K562 (cell line): ENCODE results near the gene AKAP14. TPM values are rescaled to one million over a fixed set of nuclear protein-coding genes. Genes with fewer than 3 reads are reported as not detected.

ENCODE experiments used
- BRCA1 ChIP-seq, 2 experiments: fragments of 450-650 bp in 1 of 2; sonication (generic) in 1 of 2; formaldehyde crosslinking in 1 of 2; IDR thresholded peaks; 2 replicates each; pipeline versions ENCODE4 v1.5.0 to v1.6.1; 2017 to 2020; ENCODE audit warnings: mild to moderate bottlenecking in 1 of 2, missing genetic modification reagents in 1 of 2
- CTBP1 ChIP-seq: fragments of 450-650 bp; IDR thresholded peaks from 2 replicates; pipeline ENCODE4 v1.6.1; 2016; ENCODE audit warnings: borderline replicate concordance
- EP300 ChIP-seq: IDR thresholded peaks from 2 replicates; pipeline ENCODE4 v1.6.1; 2012; ENCODE audit warnings: low read length, improper control_type of control experiment
- FUS ChIP-seq: fragments of 200-400 bp; formaldehyde crosslinking; optimal IDR thresholded peaks from 2 replicates; pipeline ENCODE3; 2017; ENCODE audit warnings: low read depth, low read length
- GABPB1 ChIP-seq: sonication (generic); formaldehyde crosslinking; IDR thresholded peaks from 2 replicates; pipeline ENCODE4 v1.8.0; 2022; ENCODE audit warnings: mild to moderate bottlenecking, missing genetic modification reagents
- GATA2 ChIP-seq: sonication (generic); formaldehyde crosslinking; IDR thresholded peaks from 2 replicates; pipeline ENCODE4 v1.4.0; 2020; ENCODE audit warnings: mild to moderate bottlenecking, missing genetic modification reagents
- HCFC1 ChIP-seq: IDR thresholded peaks from 2 replicates; pipeline ENCODE4 v1.6.1; 2012; ENCODE audit warnings: low read depth, low read length, improper control_type of control experiment
- MTA3 ChIP-seq: fragments of 450-650 bp; formaldehyde crosslinking; IDR thresholded peaks from 2 replicates; pipeline ENCODE4 v1.6.1; 2017; ENCODE audit warnings: mild to moderate bottlenecking, borderline replicate concordance
- NR2C1 ChIP-seq, 2 experiments: fragments of 450-650 bp; IDR thresholded peaks; 2 replicates each; pipeline ENCODE4 v1.6.1; 2017; ENCODE audit warnings: mild to moderate bottlenecking in 2 of 2, antibody characterized with exemption in 1 of 2, inconsistent platforms in 1 of 2, missing compliant biosample characterization in 1 of 2, missing genetic modification characterization in 1 of 2
- PHF20 ChIP-seq: fragments of 450-650 bp; IDR thresholded peaks from 2 replicates; pipeline ENCODE4 v1.6.1; 2018; ENCODE audit not compliant: partially characterized antibody
- PML ChIP-seq: IDR thresholded peaks from 2 replicates; pipeline ENCODE4 v1.6.1; 2012; ENCODE audit warnings: low read length, inconsistent platforms
- SIX5 ChIP-seq, 2 experiments: IDR thresholded peaks; 2 replicates each; pipeline ENCODE4 v1.6.1; 2011; ENCODE audit warnings: low read length in 2 of 2, borderline replicate concordance in 1 of 2, low read depth in 1 of 2, mild to moderate bottlenecking in 1 of 2, moderate library complexity in 1 of 2; ENCODE audit not compliant: insufficient read depth in 1 of 2
- SOX6 ChIP-seq: fragments of 450-650 bp; IDR thresholded peaks from 2 replicates; pipeline ENCODE4 v1.6.1; 2014; ENCODE audit warnings: mild to moderate bottlenecking
- SP1 ChIP-seq: sonication (generic); formaldehyde crosslinking; IDR thresholded peaks from 2 replicates; pipeline ENCODE4 v1.8.1; 2022; ENCODE audit warnings: mild to moderate bottlenecking, missing genetic modification reagents
- ZFX ChIP-seq: sonication (generic); formaldehyde crosslinking; IDR thresholded peaks from 2 replicates; pipeline ENCODE4 v1.8.0; 2022; ENCODE audit warnings: mild to moderate bottlenecking, missing genetic modification reagents, moderate library complexity
- ZNF3 ChIP-seq: fragments of 250-450 bp; sonication (Bioruptor Pico); IDR thresholded peaks from 2 replicates; pipeline ENCODE4 v1.5.0; 2021; ENCODE audit warnings: mild to moderate bottlenecking, moderate library complexity
- ZNF384 ChIP-seq: IDR thresholded peaks from 2 replicates; pipeline ENCODE4 v1.6.1; 2012; ENCODE audit warnings: low read depth, low read length, improper control_type of control experiment
- polyA plus RNA-seq, 8 experiments: library from polyadenylated mRNA; depleted of rRNA in 4 of 8; stranded (reverse) in 5 of 8; unstranded in 3 of 8; fragments of >200 nt; fragmentation: Nextera tagmentation in 2 of 8; fragmentation: Illumina TruSeq in 1 of 8; extraction: Ambion mirVana in 2 of 8; extraction: Trizol in 1 of 8; gene quantifications; 2 replicates each; pipeline versions ENCODE4 v1.2.1 to v1.2.3, GENCODE V29; 2011 to 2014; ENCODE audit warnings: inconsistent platforms in 1 of 8, missing spikeins in 1 of 8
- total RNA-seq, 7 experiments: library from RNA; depleted of rRNA in 6 of 7; stranded (reverse); fragments of >200 nt in 6 of 7; fragmentation: Illumina TruSeq in 2 of 7; extraction: Trizol in 2 of 7; gene quantifications; 2 replicates each; pipeline versions ENCODE4 v1.2.1 to v1.2.3, GENCODE V29; 2011 to 2021; ENCODE audit warnings: low replicate concordance in 1 of 7
- TF ChIP-seq, protein P1 (sequence below): sonication (generic); formaldehyde crosslinking; IDR thresholded peaks from 2 replicates; pipeline ENCODE4 v1.8.0; 2022; ENCODE audit warnings: mild to moderate bottlenecking, missing genetic modification reagents, borderline replicate concordance
- TF ChIP-seq, protein P2 (sequence below): fragments of 450-650 bp; formaldehyde crosslinking; IDR thresholded peaks from 2 replicates; pipeline ENCODE4 v1.4.0; 2022; ENCODE audit warnings: mild to moderate bottlenecking, moderate library complexity
- TF ChIP-seq, protein P3 (sequence below), 2 experiments: fragments of 450-650 bp in 1 of 2; sonication (generic) in 1 of 2; formaldehyde crosslinking in 1 of 2; IDR thresholded peaks in 1 of 2; conservative IDR thresholded peaks in 1 of 2; 2 replicates each; pipeline versions ENCODE4 v1.6.1 to v1.8.1; 2016 to 2023; ENCODE audit warnings: mild to moderate bottlenecking in 2 of 2, moderate library complexity in 2 of 2, inconsistent platforms in 1 of 2, missing genetic modification reagents in 1 of 2
- TF ChIP-seq, protein P4 (sequence below): sonication (generic); formaldehyde crosslinking; IDR thresholded peaks from 2 replicates; pipeline ENCODE4 v1.8.1; 2023; ENCODE audit warnings: mild to moderate bottlenecking, missing genetic modification reagents

Gene AKAP14
- total and polyA plus RNA-seq, 9 of the 15 experiments (the other 6 are each of a cell fraction or from before 2014, with no cell fraction given): not detected

DNA sequence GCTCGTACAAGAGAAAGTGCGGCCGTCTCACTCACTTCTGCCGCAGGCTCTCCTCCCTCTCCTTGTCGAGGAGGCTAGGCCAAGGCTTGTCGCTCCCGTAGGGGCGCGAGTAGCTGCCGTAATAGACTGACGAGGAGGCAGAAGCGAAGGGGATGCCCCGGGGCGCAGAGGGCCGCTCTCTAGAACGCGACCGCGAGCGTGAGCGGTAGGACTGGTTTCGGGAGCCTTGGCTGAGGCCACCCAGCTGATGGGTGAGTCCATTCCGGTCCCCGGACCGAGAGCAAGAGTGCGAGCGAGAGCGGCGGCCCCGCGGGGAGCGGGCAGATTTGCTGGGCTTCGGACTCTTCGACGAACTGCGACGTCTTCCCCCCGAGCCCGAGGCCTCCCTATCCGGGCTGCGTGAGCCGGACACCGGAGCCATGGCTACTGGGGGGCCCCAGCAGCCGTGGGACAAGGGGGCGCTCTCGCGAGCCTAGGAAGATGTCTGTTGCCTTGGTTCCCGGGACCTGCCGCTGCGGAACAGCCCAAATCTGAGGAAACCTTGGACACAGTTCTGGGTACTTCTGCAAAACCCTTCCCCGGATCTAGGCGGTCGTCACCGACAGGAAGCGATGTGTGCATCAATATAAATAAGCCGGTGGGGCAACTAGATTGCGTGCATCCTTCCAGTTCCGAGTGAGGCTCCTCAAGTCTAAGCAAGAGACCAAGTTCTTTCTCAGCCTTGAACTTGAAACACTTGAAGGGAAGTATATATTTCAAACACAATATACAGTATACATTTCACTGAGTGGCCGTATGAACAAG, 47.7 kb downstream of the AKAP14 start, which contains the start of gene NKAP (continued):
- TF ChIP-seq PML: peak; percentile 64; the same call in 1 of the 2 replicates
- TF ChIP-seq PHF20: peak; percentile 88
- TF ChIP-seq SP1 (CRISPR knock-in tag): peak; percentile 78
- TF ChIP-seq ZNF3 (CRISPR knock-in tag): no peak
- TF ChIP-seq EP300: peak; percentile 35; the same call in 1 of the 2 replicates
- peak; percentile 49 for TF ChIP-seq NR2C1 (IDR thresholded peaks at IDR 0.05)
- TF ChIP-seq NR2C1 (tag; IDR thresholded peaks at IDR 0.05): peak; percentile 76
- peak; percentile 22; the same call in 1 of the 2 replicates for TF ChIP-seq ZNF384
- TF ChIP-seq MTA3: peak; percentile 43; the same call in 1 of the 2 replicates
- no peak for TF ChIP-seq BRCA1 (IDR thresholded peaks at IDR 0.05)
- TF ChIP-seq BRCA1 (CRISPR knock-in tag; IDR thresholded peaks at IDR 0.05): no peak
- no peak for TF ChIP-seq GATA2
- TF ChIP-seq GABPB1: peak; percentile 97
- TF ChIP-seq, protein P1, sequence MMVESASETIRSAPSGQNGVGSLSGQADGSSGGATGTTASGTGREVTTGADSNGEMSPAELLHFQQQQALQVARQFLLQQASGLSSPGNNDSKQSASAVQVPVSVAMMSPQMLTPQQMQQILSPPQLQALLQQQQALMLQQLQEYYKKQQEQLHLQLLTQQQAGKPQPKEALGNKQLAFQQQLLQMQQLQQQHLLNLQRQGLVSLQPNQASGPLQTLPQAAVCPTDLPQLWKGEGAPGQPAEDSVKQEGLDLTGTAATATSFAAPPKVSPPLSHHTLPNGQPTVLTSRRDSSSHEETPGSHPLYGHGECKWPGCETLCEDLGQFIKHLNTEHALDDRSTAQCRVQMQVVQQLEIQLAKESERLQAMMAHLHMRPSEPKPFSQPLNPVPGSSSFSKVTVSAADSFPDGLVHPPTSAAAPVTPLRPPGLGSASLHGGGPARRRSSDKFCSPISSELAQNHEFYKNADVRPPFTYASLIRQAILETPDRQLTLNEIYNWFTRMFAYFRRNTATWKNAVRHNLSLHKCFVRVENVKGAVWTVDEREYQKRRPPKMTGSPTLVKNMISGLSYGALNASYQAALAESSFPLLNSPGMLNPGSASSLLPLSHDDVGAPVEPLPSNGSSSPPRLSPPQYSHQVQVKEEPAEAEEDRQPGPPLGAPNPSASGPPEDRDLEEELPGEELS (CRISPR knock-in tag): no peak
- TF ChIP-seq, protein P2, sequence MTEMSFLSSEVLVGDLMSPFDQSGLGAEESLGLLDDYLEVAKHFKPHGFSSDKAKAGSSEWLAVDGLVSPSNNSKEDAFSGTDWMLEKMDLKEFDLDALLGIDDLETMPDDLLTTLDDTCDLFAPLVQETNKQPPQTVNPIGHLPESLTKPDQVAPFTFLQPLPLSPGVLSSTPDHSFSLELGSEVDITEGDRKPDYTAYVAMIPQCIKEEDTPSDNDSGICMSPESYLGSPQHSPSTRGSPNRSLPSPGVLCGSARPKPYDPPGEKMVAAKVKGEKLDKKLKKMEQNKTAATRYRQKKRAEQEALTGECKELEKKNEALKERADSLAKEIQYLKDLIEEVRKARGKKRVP: no peak
- peak; percentile 83 for TF ChIP-seq HCFC1
- TF ChIP-seq, protein P3, sequence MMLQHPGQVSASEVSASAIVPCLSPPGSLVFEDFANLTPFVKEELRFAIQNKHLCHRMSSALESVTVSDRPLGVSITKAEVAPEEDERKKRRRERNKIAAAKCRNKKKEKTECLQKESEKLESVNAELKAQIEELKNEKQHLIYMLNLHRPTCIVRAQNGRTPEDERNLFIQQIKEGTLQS (IDR thresholded peaks at IDR 0.05): peak; percentile 30; the same call in 1 of the 2 replicates
- TF ChIP-seq, protein P3 (CRISPR knock-in tag; conservative IDR thresholded peaks at IDR 0.05): 0 out of 2 replicates have a peak, but pooled peaks have one; percentile 58
- TF ChIP-seq FUS: no peak
- 0 out of 2 replicates have a peak, but pooled peaks have one; percentile 23 for TF ChIP-seq SOX6
- TF ChIP-seq SIX5 (IDR thresholded peaks at IDR 0.05; ENCODE audit: borderline replicate concordance in 1 of 2, insufficient read depth in 1 of 2, low read depth in 1 of 2, low read length in 2 of 2): peak; percentile 48 to 51; a peak in 3 of 4 replicates
- TF ChIP-seq, protein P4, sequence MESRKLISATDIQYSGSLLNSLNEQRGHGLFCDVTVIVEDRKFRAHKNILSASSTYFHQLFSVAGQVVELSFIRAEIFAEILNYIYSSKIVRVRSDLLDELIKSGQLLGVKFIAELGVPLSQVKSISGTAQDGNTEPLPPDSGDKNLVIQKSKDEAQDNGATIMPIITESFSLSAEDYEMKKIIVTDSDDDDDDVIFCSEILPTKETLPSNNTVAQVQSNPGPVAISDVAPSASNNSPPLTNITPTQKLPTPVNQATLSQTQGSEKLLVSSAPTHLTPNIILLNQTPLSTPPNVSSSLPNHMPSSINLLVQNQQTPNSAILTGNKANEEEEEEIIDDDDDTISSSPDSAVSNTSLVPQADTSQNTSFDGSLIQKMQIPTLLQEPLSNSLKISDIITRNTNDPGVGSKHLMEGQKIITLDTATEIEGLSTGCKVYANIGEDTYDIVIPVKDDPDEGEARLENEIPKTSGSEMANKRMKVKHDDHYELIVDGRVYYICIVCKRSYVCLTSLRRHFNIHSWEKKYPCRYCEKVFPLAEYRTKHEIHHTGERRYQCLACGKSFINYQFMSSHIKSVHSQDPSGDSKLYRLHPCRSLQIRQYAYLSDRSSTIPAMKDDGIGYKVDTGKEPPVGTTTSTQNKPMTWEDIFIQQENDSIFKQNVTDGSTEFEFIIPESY: peak; percentile 60; the same call in 1 of the 2 replicates
- TF ChIP-seq CTBP1: 0 out of 2 replicates have a peak, but pooled peaks have one; percentile 49
- TF ChIP-seq ZFX (CRISPR knock-in tag): peak; percentile 88
